Measurements from ENCODE around the gene SERTM1. TPM values are rescaled to one million over a fixed set of nuclear protein-coding genes. Genes with fewer than 3 reads are reported as not detected.

The SERTM1 gene
- total RNA-seq, 1 experiment from 2014 or later = 0.24 TPM

GRCh38 chr13:36746051-36746450 lies 72.2 kb downstream of the SERTM1 start:
- no peak overlapping the region for H3K4me2 ChIP-seq (ENCODE audit: insufficient read depth, insufficient read length, low read length)
- H3K79me1 ChIP-seq (ENCODE audit: insufficient read depth, low read depth, low read length, poor library complexity, severe bottlenecking) = no peaks in the 10 kb centered on the region
- H2AFZ ChIP-seq (ENCODE audit: low read length) = no peak overlapping the region
- H2BK12ac ChIP-seq (ENCODE audit: insufficient read length, low read depth, low read length) = no peak overlapping the region
- no peak overlapping the region for H3K9ac ChIP-seq (ENCODE audit: extremely low read depth, insufficient read length, low read length)
- no peak overlapping the region for H3T11ph ChIP-seq (ENCODE audit: low read length)
- Mint-ChIP-seq H3K9me3 (peaks cover 3 to 17% of the 10 kb centered on the region in 2 experiments; a peak in 3 of 5 replicates), H3K4me3 (no peak overlapping the region), H3K36me3 (ENCODE audit: insufficient read depth in 1 of 3, low read depth in 3 of 3) (peaks cover 4 to 19% (median 9%) of the 10 kb centered on the region in 3 experiments), H3K27ac (no peak overlapping the region), H3K4me1 (peaks cover 8 to 12% of the 10 kb centered on the region in 2 experiments), H3K27me3 (ENCODE audit: low read depth) (no peaks in the 10 kb centered on the region)
- no peak overlapping the region for H4K91ac ChIP-seq (ENCODE audit: insufficient read length, low read depth, low read length)
- H4K5ac ChIP-seq (ENCODE audit: insufficient read length, low read depth, low read length) = no peak overlapping the region
- no peaks in the 10 kb centered on the region for H3K23me2 ChIP-seq (ENCODE audit: insufficient read length, low read depth, low read length, poor library complexity, severe bottlenecking)
- H4K8ac ChIP-seq (replicated peaks; ENCODE audit: insufficient read length, low read depth, low read length) = no peak overlapping the region
- DNase-seq = no peak
- no CpG with 5 or more reads among the region's 2 CpGs for WGBS (ENCODE audit: extremely low coverage, insufficient read length, low lambda C conversion rate)
- no peak for TF ChIP-seq CTCF (conservative IDR thresholded peaks at IDR 0.05)
- H3K27me3 ChIP-seq (ENCODE audit: insufficient read depth, low read length) = no peaks in the 10 kb centered on the region
- no peak overlapping the region for H2AK5ac ChIP-seq (ENCODE audit: insufficient read length, low read length)
- no peak overlapping the region for H2BK5ac ChIP-seq (ENCODE audit: insufficient read length, low read length)
- H3K18ac ChIP-seq (ENCODE audit: insufficient read length, low read depth, low read length) = no peak overlapping the region
- no peak overlapping the region for H3K23ac ChIP-seq (ENCODE audit: insufficient read length, low read depth, low read length)
- no peaks in the 10 kb centered on the region for H4K20me1 ChIP-seq (ENCODE audit: control insufficient read depth, insufficient read depth, insufficient read length)
- no peak overlapping the region for H2BK20ac ChIP-seq (ENCODE audit: low read depth, low read length, poor library complexity, severe bottlenecking)
- no peak overlapping the region for H3K4ac ChIP-seq (ENCODE audit: low read depth, low read length)
- no peak overlapping the region for H3K14ac ChIP-seq (ENCODE audit: insufficient read depth, low read length)
- H2BK120ac ChIP-seq (ENCODE audit: low read depth, low read length, poor library complexity, severe bottlenecking) = no peak overlapping the region
- no peak overlapping the region for H3K56ac ChIP-seq (ENCODE audit: insufficient read length, low read depth, low read length)
- peaks cover 4% of the 10 kb centered on the region; the same call in 1 of the 2 replicates for H3K4me1 ChIP-seq (ENCODE audit: insufficient read depth, low read length)
- H3K79me2 ChIP-seq (ENCODE audit: insufficient read depth, low read length) = no peaks in the 10 kb centered on the region
- H3K9me3 ChIP-seq (ENCODE audit: control insufficient read depth, low read depth, low read length) = no peaks in the 10 kb centered on the region
- H2BK15ac ChIP-seq (ENCODE audit: low read depth, low read length) = no peak overlapping the region
- H3K27ac ChIP-seq (ENCODE audit: insufficient read length, low read depth, low read length) = no peak overlapping the region

Other genes with a start within 250 kb of the SERTM1 start
- 2.4 and 2.7 TPM in 2 replicates for gene CCNA1, start 241.5 kb upstream of the SERTM1 start, total RNA-seq (2021)
- 8.7 and 9.1 TPM in 2 replicates for gene RFXAP, start 145.2 kb downstream of the SERTM1 start, total RNA-seq (2021)
- gene SMAD9, start 246.2 kb downstream of the SERTM1 start, total RNA-seq (2021) = 1.1 TPM in 2 replicates

All from H9 (cell line).